Osteoblast (primary cell): Measurements from ENCODE around the gene OLFM1. TPM values are rescaled to one million over a fixed set of nuclear protein-coding genes. Genes with fewer than 3 reads are reported as not detected.

Source experiments
- DNase-seq: peaks from one replicate; pipeline ENCODE4 v3.0.0; 2011; ENCODE audit warnings: low spot score, mixed read lengths; ENCODE audit not compliant: insufficient read length; ENCODE audit errors: missing footprints
- H2AFZ ChIP-seq: 2 replicates; pipeline ENCODE4 v1.6.0; 2011; ENCODE audit warnings: mild to moderate bottlenecking, low read length
- H3K27ac ChIP-seq: 2 replicates; pipeline ENCODE4 v1.5.1; 2011; ENCODE audit warnings: mild to moderate bottlenecking, low read depth, low read length, moderate library complexity
- H3K27me3 ChIP-seq: 2 replicates; pipeline ENCODE4 v1.6.0; 2012; ENCODE audit warnings: mild to moderate bottlenecking, control low read depth, inconsistent platforms, low read length, moderate library complexity; ENCODE audit not compliant: insufficient read depth
- H3K36me3 ChIP-seq: 2 replicates; pipeline ENCODE4 v1.5.1; 2011; ENCODE audit warnings: mild to moderate bottlenecking, low read length, control low read depth, moderate library complexity; ENCODE audit not compliant: insufficient read depth
- H3K4me1 ChIP-seq: 2 replicates; pipeline ENCODE4 v1.5.1; 2011; ENCODE audit warnings: mild to moderate bottlenecking, low read length, control low read depth, moderate library complexity; ENCODE audit not compliant: insufficient read depth
- H3K4me2 ChIP-seq: 2 replicates; pipeline ENCODE4 v1.6.0; 2011; ENCODE audit warnings: mild to moderate bottlenecking, low read length; ENCODE audit not compliant: insufficient read depth
- H3K4me3 ChIP-seq: fragments of 200-600 bp; sonication (generic); 3 replicates; pipeline ENCODE4 v1.5.1; 2012; ENCODE audit warnings: mild to moderate bottlenecking, low read length, inconsistent platforms; ENCODE audit not compliant: insufficient read depth
- H3K79me2 ChIP-seq: 2 replicates; pipeline ENCODE4 v1.6.0; 2012; ENCODE audit warnings: mild to moderate bottlenecking, low read length, control low read depth, inconsistent platforms; ENCODE audit not compliant: insufficient read depth
- H3K9me3 ChIP-seq: 2 replicates; pipeline ENCODE4 v1.5.1; 2011; ENCODE audit warnings: low read depth, low read length, control low read depth
- H4K20me1 ChIP-seq: 2 replicates; pipeline ENCODE4 v1.6.0; 2012; ENCODE audit warnings: mild to moderate bottlenecking, low read length, control low read depth; ENCODE audit not compliant: insufficient read depth
- total RNA-seq: library from RNA; depleted of rRNA; stranded (reverse); fragments of >200 nt; gene quantifications from 2 replicates; pipeline ENCODE4 v1.2.3, GENCODE V29; 2012
- TF ChIP-seq, protein P1 (sequence below): IDR thresholded peaks from 2 replicates; pipeline ENCODE4 v1.5.1; 2011; ENCODE audit warnings: mild to moderate bottlenecking, low read depth, low read length, moderate library complexity; ENCODE audit errors: extremely low read depth

Gene OLFM1
- under 0.01 and 0.29 TPM in 2 replicates for total RNA-seq

DNA sequence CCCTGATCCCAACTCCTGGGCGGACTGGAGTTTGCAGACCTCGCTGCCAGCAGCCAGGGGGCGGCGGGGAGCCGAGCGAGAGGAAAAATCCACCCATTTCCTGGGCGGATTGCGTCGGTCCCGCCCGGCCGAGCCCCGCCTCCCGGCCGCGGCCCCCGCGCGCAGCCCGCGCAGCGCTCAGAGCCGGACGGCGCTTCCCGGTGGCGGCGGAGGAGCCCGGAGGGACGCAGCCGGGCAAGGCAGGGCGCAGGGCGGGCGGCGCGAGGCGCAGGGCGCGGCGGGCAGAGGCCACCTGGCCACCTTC, at the start of gene OLFM1:
OLFM1 (plus strand) TSS at position 180 of the 304 bp plus-strand sequence. CDS start 322 bp downstream, outside the sequence.
- no peak within 1 kb of the TSS for H2AFZ ChIP-seq
- DNase-seq, result peak; percentile 95
- TF ChIP-seq, protein P1, sequence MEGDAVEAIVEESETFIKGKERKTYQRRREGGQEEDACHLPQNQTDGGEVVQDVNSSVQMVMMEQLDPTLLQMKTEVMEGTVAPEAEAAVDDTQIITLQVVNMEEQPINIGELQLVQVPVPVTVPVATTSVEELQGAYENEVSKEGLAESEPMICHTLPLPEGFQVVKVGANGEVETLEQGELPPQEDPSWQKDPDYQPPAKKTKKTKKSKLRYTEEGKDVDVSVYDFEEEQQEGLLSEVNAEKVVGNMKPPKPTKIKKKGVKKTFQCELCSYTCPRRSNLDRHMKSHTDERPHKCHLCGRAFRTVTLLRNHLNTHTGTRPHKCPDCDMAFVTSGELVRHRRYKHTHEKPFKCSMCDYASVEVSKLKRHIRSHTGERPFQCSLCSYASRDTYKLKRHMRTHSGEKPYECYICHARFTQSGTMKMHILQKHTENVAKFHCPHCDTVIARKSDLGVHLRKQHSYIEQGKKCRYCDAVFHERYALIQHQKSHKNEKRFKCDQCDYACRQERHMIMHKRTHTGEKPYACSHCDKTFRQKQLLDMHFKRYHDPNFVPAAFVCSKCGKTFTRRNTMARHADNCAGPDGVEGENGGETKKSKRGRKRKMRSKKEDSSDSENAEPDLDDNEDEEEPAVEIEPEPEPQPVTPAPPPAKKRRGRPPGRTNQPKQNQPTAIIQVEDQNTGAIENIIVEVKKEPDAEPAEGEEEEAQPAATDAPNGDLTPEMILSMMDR, result peak; percentile 33
- no peak within 1 kb of the TSS for H3K27ac ChIP-seq
- H3K27me3 ChIP-seq, result peaks cover 27% of the 10 kb centered on the region
- no peaks in the 10 kb centered on the region for H3K9me3 ChIP-seq
- H3K4me3 ChIP-seq, result no peak within 1 kb of the TSS
- no peaks in the 10 kb centered on the region for H3K36me3 ChIP-seq
- H3K4me2 ChIP-seq, result peak within 1 kb of the TSS; percentile 41
- H3K79me2 ChIP-seq, result no peaks in the 10 kb centered on the region
- H4K20me1 ChIP-seq, result no peaks in the 10 kb centered on the region
- H3K4me1 ChIP-seq, result no peaks in the 10 kb centered on the region

DNA sequence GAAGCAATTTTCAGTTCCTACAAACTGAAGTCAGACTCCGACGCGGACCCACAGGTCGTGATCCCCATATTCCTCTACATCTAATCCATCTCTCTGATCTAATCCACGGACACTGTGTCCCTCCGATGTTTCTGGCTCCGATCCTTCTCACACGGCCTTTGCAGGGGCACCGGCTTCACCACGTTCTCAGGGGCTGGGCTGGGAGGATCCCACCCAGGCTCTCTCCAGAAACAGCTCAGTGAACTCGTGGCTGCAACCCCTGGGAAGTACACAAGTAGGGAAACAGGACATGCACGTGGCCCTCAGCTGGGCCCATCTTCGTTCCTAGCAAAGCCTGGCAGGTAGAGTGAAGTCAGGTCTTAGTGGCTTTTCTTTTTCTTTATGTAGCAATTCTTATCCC, 49.1 kb upstream of the OLFM1 start:
- H3K9me3 ChIP-seq, result no peaks in the 10 kb centered on the region
- H3K27ac ChIP-seq, result no peak overlapping the region
- TF ChIP-seq, protein P1, result no peak
- no peaks in the 10 kb centered on the region for H3K79me2 ChIP-seq
- H4K20me1 ChIP-seq, result no peaks in the 10 kb centered on the region
- H2AFZ ChIP-seq, result no peak overlapping the region
- no peaks in the 10 kb centered on the region for H3K4me1 ChIP-seq
- H3K36me3 ChIP-seq, result no peaks in the 10 kb centered on the region
- DNase-seq, result no peak
- no peaks in the 10 kb centered on the region for H3K27me3 ChIP-seq
- H3K4me2 ChIP-seq, result no peak overlapping the region
- no peak overlapping the region for H3K4me3 ChIP-seq

DNA sequence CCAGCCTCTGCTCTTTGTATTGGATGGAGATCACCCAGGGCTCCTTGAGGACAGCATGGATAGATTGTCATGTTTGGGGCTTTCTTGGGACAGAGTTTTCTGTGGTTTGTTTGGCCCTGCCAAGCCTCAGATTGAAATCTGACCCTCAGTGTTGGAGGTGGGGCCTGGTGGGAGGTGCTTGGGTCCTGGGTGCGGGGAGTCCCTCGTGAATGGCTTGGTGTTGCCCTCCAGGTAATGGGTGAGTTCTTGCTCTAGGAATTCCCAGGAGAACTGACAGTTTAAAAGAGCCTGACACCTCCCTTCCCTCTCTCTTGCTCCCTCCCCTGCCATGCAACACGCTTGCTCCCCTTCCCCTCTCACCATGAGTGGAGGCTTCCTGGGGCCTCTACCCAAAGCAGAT, 48.6 kb upstream of the OLFM1 start:
- no peaks in the 10 kb centered on the region for H3K36me3 ChIP-seq
- no peak overlapping the region for H2AFZ ChIP-seq
- peak; percentile 46 for DNase-seq
- H3K9me3 ChIP-seq, result no peaks in the 10 kb centered on the region
- no peak overlapping the region for H3K27ac ChIP-seq
- H3K4me3 ChIP-seq, result no peak overlapping the region
- TF ChIP-seq, protein P1, result no peak
- H3K4me1 ChIP-seq, result no peaks in the 10 kb centered on the region
- no peaks in the 10 kb centered on the region for H3K27me3 ChIP-seq
- H4K20me1 ChIP-seq, result no peaks in the 10 kb centered on the region
- H3K79me2 ChIP-seq, result no peaks in the 10 kb centered on the region
- H3K4me2 ChIP-seq, result no peak overlapping the region

DNA sequence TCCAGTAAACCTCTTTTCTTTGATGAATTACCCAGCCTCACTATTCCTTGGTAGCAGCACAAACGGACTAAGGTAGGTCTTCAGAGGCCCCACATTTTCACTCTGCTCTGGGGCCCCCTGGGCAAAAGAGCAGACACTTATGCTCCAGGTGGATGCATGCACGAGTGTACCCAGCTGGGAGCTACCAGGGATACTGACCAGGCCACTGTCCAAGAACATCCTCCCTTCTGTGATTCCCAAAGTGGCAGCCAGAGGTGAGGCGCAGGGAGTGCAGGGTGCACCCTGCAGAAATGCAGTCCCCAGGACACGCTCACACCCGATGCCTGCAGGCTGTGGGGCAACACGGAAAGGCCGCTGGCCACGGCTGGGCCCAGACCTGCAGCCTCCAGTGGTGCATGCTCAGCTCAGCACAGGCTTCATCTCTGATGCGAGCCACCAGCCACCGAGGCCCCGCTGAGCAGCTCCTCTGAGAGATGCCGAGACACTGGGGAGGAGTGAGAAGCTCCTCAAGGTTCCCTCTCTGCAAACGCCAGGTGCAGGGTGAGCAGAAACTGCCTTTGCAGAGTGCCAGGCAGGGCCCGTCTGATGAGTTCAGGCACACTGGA, 48.1 kb upstream of the OLFM1 start:
- Histone ChIP-seq H3K36me3 (no peaks in the 10 kb centered on the region), H3K4me1 (no peaks in the 10 kb centered on the region), H3K27ac (no peak overlapping the region), H3K4me3 (no peak overlapping the region), H4K20me1 (no peaks in the 10 kb centered on the region), H3K27me3 (no peaks in the 10 kb centered on the region), H3K4me2 (no peak overlapping the region), H2AFZ (no peak overlapping the region), H3K79me2 (no peaks in the 10 kb centered on the region), H3K9me3 (no peaks in the 10 kb centered on the region)
- DNase-seq, result peak; percentile 38
- TF ChIP-seq, protein P1, result no peak
